Aorta (tissue), 5 donors: ENCODE results near the gene C9orf85. TPM values are rescaled to one million over a fixed set of nuclear protein-coding genes. Genes with fewer than 3 reads are reported as not detected.

Source experiments
- ATAC-seq: fragments of 200-7000 bp; cut with Tn5 transposase; one replicate; pipeline ENCODE4 v1.9.1; 2022; ENCODE audit warnings: moderate library complexity; ENCODE audit not compliant: low FRiP score
- DNase-seq, 2 donors: peaks; one replicate each; pipeline ENCODE4 v3.0.0-alpha.2; 2020
- H3K27ac ChIP-seq, 2 donors: one replicate each; pipeline ENCODE4 v1.5.1; 2013; ENCODE audit warnings: low read length in 2 of 2, mild to moderate bottlenecking in 2 of 2, moderate library complexity in 2 of 2, control low read depth in 1 of 2, inconsistent platforms in 1 of 2, low read depth in 1 of 2
- H3K27me3 ChIP-seq, 2 donors: one replicate each; pipeline ENCODE4 v1.6.1; 2013; ENCODE audit warnings: control low read depth in 1 of 2, low read length in 1 of 2, mild to moderate bottlenecking in 1 of 2, moderate library complexity in 1 of 2; ENCODE audit not compliant: insufficient read depth in 2 of 2, control insufficient read depth in 1 of 2
- H3K36me3 ChIP-seq, 2 donors: one replicate each; pipeline ENCODE4 v1.6.1; 2013; ENCODE audit warnings: control low read depth in 1 of 2, low read length in 1 of 2, mild to moderate bottlenecking in 1 of 2; ENCODE audit not compliant: insufficient read depth in 2 of 2, control insufficient read depth in 1 of 2
- H3K4me1 ChIP-seq, 2 donors: one replicate each; pipeline ENCODE4 v1.6.1; 2013; ENCODE audit warnings: low read length in 2 of 2, control low read depth in 1 of 2, mild to moderate bottlenecking in 1 of 2, moderate library complexity in 1 of 2; ENCODE audit not compliant: insufficient read depth in 2 of 2, control insufficient read depth in 1 of 2
- H3K4me3 ChIP-seq, 2 donors: one replicate each; pipeline ENCODE4 v1.5.1; 2013; ENCODE audit warnings: low read length in 2 of 2, control low read depth in 1 of 2, mild to moderate bottlenecking in 1 of 2
- H3K9me3 ChIP-seq: one replicate; pipeline ENCODE4 v1.6.1; 2013; ENCODE audit warnings: mild to moderate bottlenecking, low read length; ENCODE audit not compliant: control insufficient read depth
- WGBS, 2 donors: extraction: QIAGEN DNeasy Blood & Tissue Kit; methylation state at CpG; one replicate each; pipeline ENCODE4 v1.1.7; 2013; 5-methylcytosine and 5-hydroxymethylcytosine counted together
- intact Hi-C, 2 donors: fragments of 100-400 bp; cut with DNase I; formaldehyde crosslinking; loops; one replicate each; pipeline versions ENCODE4 v1.14.2 to v1.15.0; 2022
- polyA plus RNA-seq, 2 donors: library from polyadenylated mRNA; stranded (reverse); fragments of 200-250 nt; gene quantifications; one replicate each; pipeline ENCODE4 v1.2.3, GENCODE V29; 2013
- total RNA-seq, 2 donors: library from RNA; stranded (reverse); fragmentation: NEBNext Ultra II Directional; extraction: Animal tissue kit (Norgen Biotek cat#: 25700); gene quantifications; one replicate each; pipeline ENCODE4 v1.2.1, GENCODE V29; 2021
- donor health status: healthy with polysubstance abuse.
- donor health status: Bipolar disorder and iron deficiency.
- donor health status: DM: no; HTN: no; CAD: no.
- donor health status: DM: no; HTN: no; CAD: no.
- donor health status: DM: yes; HTN: yes; CAD: no.

The C9orf85 gene
- total and polyA plus RNA-seq, 4 donors = 15.5 to 17.9 (median 16.8) TPM

- Histone ChIP-seq H3K36me3 (no peaks in the 10 kb centered on the region), H3K4me1 (no peaks in the 10 kb centered on the region), H3K27ac (no peak overlapping the region), H3K9me3 (no peaks in the 10 kb centered on the region), H3K27me3 (no peaks in the 10 kb centered on the region), H3K4me3 (no peak overlapping the region)
- ATAC-seq (no peak), DNase-seq (no peak)
- 11 to 18% methylated on average over 2 of the region's 2 CpGs for WGBS, 2 donors
- intact Hi-C loops = loop anchor here in 1 of 2 donors (10.0 kb wide), 1 partner anchor 59 kb away; no protein-coding TSS in a partner anchor
Measured at GRCh38 chr9:71885467-71885866, 26.0 kb upstream of the C9orf85 start.

GRCh38 chr9:71886015-71886414 is 25.4 kb upstream of the C9orf85 start:
- intact Hi-C loops = loop anchor here in 1 of 2 donors (10.0 kb wide), 1 partner anchor 59 kb away; no protein-coding TSS in a partner anchor
- ATAC-seq = no peak

GRCh38 chr9:71886541-71886940 is 24.9 kb upstream of the C9orf85 start:
- intact Hi-C loops = loop anchor here in 1 of 2 donors (10.0 kb wide), 1 partner anchor 58 kb away; no protein-coding TSS in a partner anchor
- no peak for DNase-seq
- no peaks in the 10 kb centered on the region for H3K9me3 ChIP-seq
- no peak overlapping the region for H3K4me3 ChIP-seq
- H3K4me1 ChIP-seq = no peaks in the 10 kb centered on the region
- WGBS, 2 donors = 96 to 97% methylated on average over 10 of the region's 10 CpGs
- no peaks in the 10 kb centered on the region for H3K36me3 ChIP-seq
- ATAC-seq = no peak
- no peak overlapping the region for H3K27ac ChIP-seq
- H3K27me3 ChIP-seq = no peaks in the 10 kb centered on the region

More at GRCh38 chr9:71886015-71886414, 25.4 kb upstream of the C9orf85 start:
- Histone ChIP-seq H3K27me3 (no peaks in the 10 kb centered on the region), H3K9me3 (no peaks in the 10 kb centered on the region), H3K4me3 (no peak overlapping the region), H3K27ac (no peak overlapping the region), H3K4me1 (no peaks in the 10 kb centered on the region), H3K36me3 (no peaks in the 10 kb centered on the region)
- DNase-seq = no peak
- 94 to 99% methylated on average over 1 of the region's 1 CpG for WGBS, 2 donors

- no peaks in the 10 kb centered on the region for H3K4me1 ChIP-seq
- no peaks in the 10 kb centered on the region for H3K27me3 ChIP-seq
- DNase-seq (no peak), ATAC-seq (no peak)
- 39 to 67% methylated on average over 1 of the region's 1 CpG for WGBS, 2 donors
- intact Hi-C loops = loop anchor here in 1 of 2 donors (10.0 kb wide), 1 partner anchor 57 kb away; no protein-coding TSS in a partner anchor
- no peaks in the 10 kb centered on the region for H3K9me3 ChIP-seq
- no peak overlapping the region for H3K27ac ChIP-seq
- no peak overlapping the region for H3K4me3 ChIP-seq
- H3K36me3 ChIP-seq = no peaks in the 10 kb centered on the region
Measured at GRCh38 chr9:71887362-71887761, 24.1 kb upstream of the C9orf85 start.

- ATAC-seq = no peak
- no peak for DNase-seq
- WGBS, 2 donors = 43 to 47% methylated on average over 3 of the region's 3 CpGs
- Histone ChIP-seq H3K4me3 (no peak overlapping the region), H3K9me3 (no peaks in the 10 kb centered on the region), H3K27ac (no peak overlapping the region), H3K4me1 (peaks cover 0 to 3% of the 10 kb centered on the region in 2 donors), H3K27me3 (no peaks in the 10 kb centered on the region), H3K36me3 (no peaks in the 10 kb centered on the region)
- intact Hi-C loops = no loop called here
Measured at GRCh38 chr9:71890042-71890679, 21.3 kb upstream of the C9orf85 start.

GRCh38 chr9:71891557-71892189 is 19.8 kb upstream of the C9orf85 start:
- intact Hi-C loops = no loop called here
- ATAC-seq (no peak), DNase-seq (no peak)
- Histone ChIP-seq H3K36me3 (no peaks in the 10 kb centered on the region), H3K4me3 (no peak overlapping the region), H3K4me1 (peaks cover 2 to 4% of the 10 kb centered on the region in 2 donors), H3K9me3 (no peaks in the 10 kb centered on the region), H3K27me3 (no peaks in the 10 kb centered on the region), H3K27ac (no peak overlapping the region)
- WGBS, 2 donors = 90% methylated on average over 4 of the region's 4 CpGs

GRCh38 chr9:71895117-71895516 is 16.3 kb upstream of the C9orf85 start:
- Histone ChIP-seq H3K27ac (no peak overlapping the region), H3K36me3 (no peaks in the 10 kb centered on the region), H3K9me3 (no peaks in the 10 kb centered on the region), H3K4me3 (no peak overlapping the region), H3K27me3 (no peaks in the 10 kb centered on the region), H3K4me1 (peaks cover 2 to 6% of the 10 kb centered on the region in 2 donors)
- ATAC-seq (no peak), DNase-seq (no peak)
- intact Hi-C loops = no loop called here

- intact Hi-C loops = no loop called here
- no peak for DNase-seq
- Histone ChIP-seq H3K36me3 (no peaks in the 10 kb centered on the region), H3K27ac (no peak overlapping the region), H3K27me3 (no peaks in the 10 kb centered on the region), H3K9me3 (no peaks in the 10 kb centered on the region), H3K4me1 (peaks cover 2 to 6% of the 10 kb centered on the region in 2 donors), H3K4me3 (no peak overlapping the region)
- ATAC-seq = no peak
Measured at GRCh38 chr9:71895955-71896354, 15.5 kb upstream of the C9orf85 start.

GRCh38 chr9:71896761-71897160 is 14.7 kb upstream of the C9orf85 start:
- no peak for DNase-seq
- peaks cover 2 to 6% of the 10 kb centered on the region in 2 donors for H3K4me1 ChIP-seq
- intact Hi-C loops = no loop called here
- H3K27ac ChIP-seq = no peak overlapping the region
- H3K9me3 ChIP-seq = no peaks in the 10 kb centered on the region
- no peaks in the 10 kb centered on the region for H3K27me3 ChIP-seq
- no peak overlapping the region for H3K4me3 ChIP-seq
- ATAC-seq = no peak
- no peaks in the 10 kb centered on the region for H3K36me3 ChIP-seq
